ENCODE results near the gene ANTXR1.

The ANTXR1 gene

DNA sequence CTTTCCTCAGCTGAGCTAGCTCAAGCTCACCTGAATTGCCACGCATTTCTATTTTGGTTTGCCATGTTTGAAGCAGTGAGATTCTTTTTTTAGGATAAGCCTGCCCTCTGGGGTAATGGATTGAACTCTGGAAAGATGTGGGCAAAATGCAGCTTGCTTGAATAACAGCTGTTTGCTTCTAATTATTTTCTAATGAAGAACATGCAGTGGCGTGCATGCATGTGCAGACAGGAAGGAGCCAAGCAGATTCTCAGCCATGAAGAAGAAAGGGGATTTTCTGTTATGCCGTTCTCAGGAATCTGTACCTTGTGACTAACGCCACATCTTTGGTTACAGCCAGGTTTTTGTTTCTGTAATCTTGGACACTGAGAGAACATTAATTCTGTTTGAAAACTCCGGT is 171.2 kb downstream of the ANTXR1 start:
- no peaks in the 10 kb centered on the region for H3K36me3 Mint-ChIP-seq (ENCODE audit: low read depth)
- H3K27me3 Mint-ChIP-seq (ENCODE audit: low read depth): peaks cover 8% of the 10 kb centered on the region
- H3K9me3 Mint-ChIP-seq: no peaks in the 10 kb centered on the region
- H3K4me1 Mint-ChIP-seq (ENCODE audit: low read depth): no peaks in the 10 kb centered on the region
- no peak overlapping the region for H3K4me3 Mint-ChIP-seq
- DNase-seq (ENCODE audit: low spot score): no peak
- H3K27ac Mint-ChIP-seq: no peak overlapping the region

DNA sequence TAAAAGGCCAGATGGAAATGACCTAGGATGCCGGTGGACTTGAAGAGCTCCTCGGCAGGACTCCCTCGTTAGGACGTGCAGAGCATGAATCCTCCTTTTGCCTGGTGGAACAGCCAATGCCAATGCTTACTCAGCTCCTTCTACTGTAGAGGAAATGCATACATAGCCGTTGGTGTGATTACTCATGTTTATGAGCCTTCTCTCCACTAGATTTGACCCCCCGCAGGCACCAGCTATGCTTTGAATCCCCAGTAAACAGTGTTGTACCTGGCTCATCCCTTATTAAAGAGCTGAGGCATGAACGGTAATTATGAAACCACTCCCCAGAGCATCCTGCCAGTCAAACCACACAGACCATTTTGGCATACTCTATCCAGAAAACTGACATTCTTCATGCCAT is 172.8 kb downstream of the ANTXR1 start:
- Mint-ChIP-seq H3K27ac (no peak overlapping the region), H3K9me3 (no peaks in the 10 kb centered on the region), H3K4me1 (ENCODE audit: low read depth) (no peaks in the 10 kb centered on the region), H3K27me3 (ENCODE audit: low read depth) (peaks cover 18% of the 10 kb centered on the region), H3K36me3 (ENCODE audit: low read depth) (no peaks in the 10 kb centered on the region), H3K4me3 (no peak overlapping the region)
- DNase-seq (ENCODE audit: low spot score): no peak

DNA sequence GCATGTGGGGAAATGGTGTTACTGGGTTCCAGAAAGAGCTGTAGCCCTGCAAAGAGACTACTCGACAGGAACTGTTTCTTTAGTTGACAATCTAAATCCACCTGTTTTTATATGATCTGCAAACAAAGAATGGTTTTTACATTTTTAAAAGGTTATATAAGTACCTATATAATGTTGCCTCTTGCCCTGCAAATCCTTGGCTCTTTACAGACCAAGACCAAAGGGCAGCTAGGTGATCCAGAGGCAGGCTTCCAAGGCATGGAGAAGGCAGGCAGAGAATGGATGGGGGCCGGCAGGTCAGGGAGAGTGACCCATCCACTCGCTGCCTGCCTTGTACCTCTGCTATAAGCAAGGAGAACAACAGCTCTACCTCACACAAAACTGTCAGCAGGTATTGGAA is 173.6 kb downstream of the ANTXR1 start:
- Mint-ChIP-seq H3K36me3 (ENCODE audit: low read depth) (no peaks in the 10 kb centered on the region), H3K27me3 (ENCODE audit: low read depth) (peaks cover 19% of the 10 kb centered on the region), H3K4me3 (no peak overlapping the region), H3K4me1 (ENCODE audit: low read depth) (no peaks in the 10 kb centered on the region), H3K9me3 (no peaks in the 10 kb centered on the region), H3K27ac (no peak overlapping the region)
- no peak for DNase-seq (ENCODE audit: low spot score)

DNA sequence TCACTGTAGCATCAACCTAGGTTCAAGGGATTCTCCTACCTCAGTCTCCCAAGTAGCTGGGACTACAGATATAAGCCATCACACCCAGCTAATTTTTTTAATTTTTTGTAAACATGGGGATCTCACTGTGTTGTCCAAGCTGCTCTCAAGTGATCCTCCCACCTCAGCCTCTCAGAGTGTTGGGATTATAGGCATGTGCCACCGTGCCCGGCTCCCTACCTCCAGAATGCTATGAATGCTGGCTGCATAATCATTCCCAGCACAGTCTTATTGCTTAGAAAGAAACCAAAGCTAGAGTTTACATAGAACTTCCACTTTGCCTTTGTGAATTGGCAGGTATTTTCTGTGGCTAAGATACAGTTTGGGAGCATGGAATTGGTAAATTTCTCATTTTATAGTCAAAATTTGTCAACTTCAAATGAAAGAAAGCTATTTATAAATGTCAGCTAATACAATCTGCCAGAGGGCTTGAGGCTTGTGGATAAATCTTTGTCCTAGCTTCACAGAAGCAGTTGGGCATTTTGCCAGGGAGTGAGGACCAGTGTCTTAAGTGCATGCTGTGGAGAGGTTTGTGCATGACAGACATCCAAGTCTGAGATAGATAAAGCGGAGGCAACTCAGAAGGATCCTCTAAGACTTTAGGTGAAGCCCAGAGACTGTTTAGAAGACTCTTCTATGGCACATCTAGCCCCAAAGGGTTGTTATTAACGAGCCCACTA is 175.4 kb downstream of the ANTXR1 start:
- Mint-ChIP-seq H3K27me3 (ENCODE audit: low read depth) (peaks cover 24% of the 10 kb centered on the region), H3K27ac (no peak overlapping the region), H3K9me3 (no peaks in the 10 kb centered on the region), H3K4me1 (ENCODE audit: low read depth) (no peaks in the 10 kb centered on the region), H3K36me3 (ENCODE audit: low read depth) (no peaks in the 10 kb centered on the region), H3K4me3 (no peak overlapping the region)
- DNase-seq (ENCODE audit: low spot score): no peak

DNA sequence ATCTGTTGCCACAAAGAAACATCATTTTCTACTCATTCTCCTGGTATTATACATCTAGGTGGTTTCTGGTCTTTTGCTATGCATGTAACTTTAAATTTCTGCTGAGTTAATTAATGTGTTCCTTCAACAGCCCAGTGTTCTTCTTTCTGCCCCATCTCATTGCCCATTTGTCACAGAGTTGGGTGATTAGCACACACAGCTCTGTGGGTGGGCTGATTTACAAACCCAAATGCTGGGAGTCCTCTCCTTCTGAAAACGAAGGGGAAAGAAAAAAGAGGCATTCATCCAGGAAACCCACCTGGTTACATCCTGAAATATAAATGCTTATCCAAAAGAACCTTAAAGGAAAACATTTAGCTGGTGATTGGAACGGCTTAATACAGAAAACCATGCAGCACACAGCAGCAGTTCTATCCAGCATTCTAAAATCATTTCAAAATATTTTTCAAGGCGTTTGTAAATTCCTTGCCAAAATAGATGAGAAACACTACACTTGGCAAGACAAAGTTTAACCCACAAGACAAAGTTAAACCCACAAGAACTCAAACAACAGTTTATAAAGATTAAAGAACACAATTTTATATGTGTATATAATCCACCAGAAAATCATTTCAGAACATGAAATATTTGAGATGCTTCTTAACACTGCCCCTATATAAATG is 177.9 kb downstream of the ANTXR1 start:
- no peak for DNase-seq (ENCODE audit: low spot score)
- H3K27ac Mint-ChIP-seq: no peak overlapping the region
- H3K4me1 Mint-ChIP-seq (ENCODE audit: low read depth): no peaks in the 10 kb centered on the region
- H3K9me3 Mint-ChIP-seq: no peaks in the 10 kb centered on the region
- no peaks in the 10 kb centered on the region for H3K36me3 Mint-ChIP-seq (ENCODE audit: low read depth)
- H3K27me3 Mint-ChIP-seq (ENCODE audit: low read depth): peaks cover 26% of the 10 kb centered on the region
- no peak overlapping the region for H3K4me3 Mint-ChIP-seq

GRCh38 chr2:69191634-69192033 is 178.7 kb downstream of the ANTXR1 start:
- H3K9me3 Mint-ChIP-seq: no peaks in the 10 kb centered on the region
- H3K27me3 Mint-ChIP-seq (ENCODE audit: low read depth): peaks cover 26% of the 10 kb centered on the region
- no peak overlapping the region for H3K4me3 Mint-ChIP-seq
- no peak overlapping the region for H3K27ac Mint-ChIP-seq
- DNase-seq (ENCODE audit: low spot score): no peak
- no peaks in the 10 kb centered on the region for H3K36me3 Mint-ChIP-seq (ENCODE audit: low read depth)
- H3K4me1 Mint-ChIP-seq (ENCODE audit: low read depth): no peaks in the 10 kb centered on the region

GRCh38 chr2:69192176-69192945 is 179.4 kb downstream of the ANTXR1 start:
- Mint-ChIP-seq H3K36me3 (ENCODE audit: low read depth) (no peaks in the 10 kb centered on the region), H3K27me3 (ENCODE audit: low read depth) (peaks cover 26% of the 10 kb centered on the region), H3K9me3 (no peaks in the 10 kb centered on the region), H3K27ac (no peak overlapping the region), H3K4me1 (ENCODE audit: low read depth) (no peaks in the 10 kb centered on the region), H3K4me3 (no peak overlapping the region)
- DNase-seq (ENCODE audit: low spot score): no peak

- Mint-ChIP-seq H3K36me3 (ENCODE audit: low read depth) (no peaks in the 10 kb centered on the region), H3K9me3 (no peaks in the 10 kb centered on the region), H3K27me3 (ENCODE audit: low read depth) (peaks cover 12% of the 10 kb centered on the region), H3K27ac (no peak overlapping the region), H3K4me3 (no peak overlapping the region), H3K4me1 (ENCODE audit: low read depth) (no peaks in the 10 kb centered on the region)
- DNase-seq (ENCODE audit: low spot score): no peak
These were observed 182.7 kb downstream of the ANTXR1 start for GRCh38 chr2:69195706-69196105.

DNA sequence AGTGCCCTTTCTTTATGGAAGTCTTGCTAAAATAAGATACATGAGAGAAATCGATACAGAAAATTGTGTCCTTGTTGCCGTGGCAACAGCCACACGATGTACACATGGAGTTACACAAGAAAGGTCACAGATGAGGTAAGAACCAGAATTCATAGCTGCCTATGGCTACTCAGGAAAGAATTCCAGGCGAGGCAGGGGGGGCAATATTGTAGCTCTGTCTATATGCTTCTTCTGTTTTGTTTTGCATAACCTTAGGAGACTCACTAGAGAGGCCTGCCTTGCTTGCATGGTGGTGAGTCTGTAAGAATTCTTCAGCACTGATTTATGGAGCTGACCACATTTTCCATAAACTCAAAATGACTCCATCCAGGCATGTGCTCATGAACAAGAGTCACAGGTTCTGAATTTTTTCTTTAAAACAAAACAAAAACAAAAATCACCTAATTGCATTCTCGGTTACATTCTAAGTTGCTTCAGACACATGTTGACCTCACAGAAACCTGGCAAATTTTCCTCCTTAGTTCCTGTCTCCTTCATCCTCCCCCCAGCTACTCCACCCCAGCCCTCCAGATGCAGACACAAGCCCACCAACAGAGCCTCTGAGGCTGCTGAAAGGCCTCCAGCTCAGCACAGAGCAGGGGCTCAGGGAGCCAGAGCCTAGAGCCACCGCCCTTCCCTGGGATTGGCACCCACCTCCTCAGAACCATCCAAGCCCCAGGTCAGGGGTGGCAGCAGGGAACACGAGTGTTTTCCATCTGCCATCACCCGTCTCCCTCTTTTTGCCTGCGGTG is 183.5 kb downstream of the ANTXR1 start:
- no peak overlapping the region for H3K4me3 Mint-ChIP-seq
- no peaks in the 10 kb centered on the region for H3K36me3 Mint-ChIP-seq (ENCODE audit: low read depth)
- DNase-seq (ENCODE audit: low spot score): no peak
- H3K27ac Mint-ChIP-seq: no peak overlapping the region
- peaks cover 8% of the 10 kb centered on the region for H3K27me3 Mint-ChIP-seq (ENCODE audit: low read depth)
- H3K4me1 Mint-ChIP-seq (ENCODE audit: low read depth): no peaks in the 10 kb centered on the region
- no peaks in the 10 kb centered on the region for H3K9me3 Mint-ChIP-seq

GRCh38 chr2:69200107-69200520 is 187.1 kb downstream of the ANTXR1 start:
- DNase-seq (ENCODE audit: low spot score): no peak
- H3K9me3 Mint-ChIP-seq: no peaks in the 10 kb centered on the region
- no peaks in the 10 kb centered on the region for H3K36me3 Mint-ChIP-seq (ENCODE audit: low read depth)
- H3K4me1 Mint-ChIP-seq (ENCODE audit: low read depth): no peaks in the 10 kb centered on the region
- H3K27ac Mint-ChIP-seq: no peak overlapping the region
- H3K4me3 Mint-ChIP-seq: no peak overlapping the region
- H3K27me3 Mint-ChIP-seq (ENCODE audit: low read depth): peaks cover 3% of the 10 kb centered on the region

DNA sequence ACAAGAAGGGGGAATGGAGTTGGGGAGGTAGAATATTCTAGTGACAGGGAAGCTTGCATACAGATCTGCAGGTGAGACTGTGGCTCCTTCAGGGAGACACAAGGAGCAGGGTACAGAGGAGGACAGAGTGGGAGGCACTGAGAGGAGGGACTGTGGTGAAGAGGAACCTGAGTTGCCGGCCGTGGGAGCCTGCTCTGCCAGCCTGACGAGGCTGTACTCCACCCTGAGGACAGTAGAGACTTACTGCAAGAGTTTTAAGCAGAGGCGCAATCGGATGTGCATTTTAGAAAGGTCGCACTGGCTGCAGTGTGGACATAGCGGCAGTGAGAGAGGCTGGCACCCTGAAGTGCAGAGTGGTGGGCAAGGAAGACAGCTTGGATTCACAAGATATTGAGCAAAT is 188.3 kb downstream of the ANTXR1 start:
- no peaks in the 10 kb centered on the region for H3K9me3 Mint-ChIP-seq
- DNase-seq (ENCODE audit: low spot score): no peak
- H3K4me1 Mint-ChIP-seq (ENCODE audit: low read depth): no peaks in the 10 kb centered on the region

DNA sequence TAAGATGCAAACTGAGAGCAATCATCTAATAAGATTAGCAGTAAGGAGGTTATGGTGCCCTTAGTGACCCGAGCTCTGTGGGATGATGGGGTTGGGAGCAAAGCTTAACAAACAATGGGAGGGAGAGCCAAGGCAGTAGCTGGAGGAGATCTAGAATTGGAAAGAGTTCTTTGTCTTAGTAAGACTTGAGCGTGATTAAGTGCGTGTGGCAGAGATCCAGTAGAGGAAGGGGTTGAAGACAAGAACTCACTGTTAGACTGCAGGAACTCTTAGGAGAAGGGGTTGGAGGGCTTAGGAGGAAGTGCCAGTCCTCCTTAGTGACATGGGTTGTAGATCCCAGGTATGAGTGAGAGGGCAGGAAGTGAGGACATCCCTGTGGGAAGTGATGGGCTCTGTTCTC is 189.3 kb downstream of the ANTXR1 start:
- H3K27me3 Mint-ChIP-seq (ENCODE audit: low read depth): peaks cover 3% of the 10 kb centered on the region
- no peak for DNase-seq (ENCODE audit: low spot score)
- H3K4me1 Mint-ChIP-seq (ENCODE audit: low read depth): no peaks in the 10 kb centered on the region
- no peak overlapping the region for H3K27ac Mint-ChIP-seq
- no peak overlapping the region for H3K4me3 Mint-ChIP-seq
- no peaks in the 10 kb centered on the region for H3K36me3 Mint-ChIP-seq (ENCODE audit: low read depth)
- H3K9me3 Mint-ChIP-seq: no peaks in the 10 kb centered on the region

More for the DNA sequence above, 188.3 kb downstream of the ANTXR1 start:
- no peak overlapping the region for H3K27ac Mint-ChIP-seq
- no peak overlapping the region for H3K4me3 Mint-ChIP-seq
- H3K27me3 Mint-ChIP-seq (ENCODE audit: low read depth): peaks cover 3% of the 10 kb centered on the region
- no peaks in the 10 kb centered on the region for H3K36me3 Mint-ChIP-seq (ENCODE audit: low read depth)

DNA sequence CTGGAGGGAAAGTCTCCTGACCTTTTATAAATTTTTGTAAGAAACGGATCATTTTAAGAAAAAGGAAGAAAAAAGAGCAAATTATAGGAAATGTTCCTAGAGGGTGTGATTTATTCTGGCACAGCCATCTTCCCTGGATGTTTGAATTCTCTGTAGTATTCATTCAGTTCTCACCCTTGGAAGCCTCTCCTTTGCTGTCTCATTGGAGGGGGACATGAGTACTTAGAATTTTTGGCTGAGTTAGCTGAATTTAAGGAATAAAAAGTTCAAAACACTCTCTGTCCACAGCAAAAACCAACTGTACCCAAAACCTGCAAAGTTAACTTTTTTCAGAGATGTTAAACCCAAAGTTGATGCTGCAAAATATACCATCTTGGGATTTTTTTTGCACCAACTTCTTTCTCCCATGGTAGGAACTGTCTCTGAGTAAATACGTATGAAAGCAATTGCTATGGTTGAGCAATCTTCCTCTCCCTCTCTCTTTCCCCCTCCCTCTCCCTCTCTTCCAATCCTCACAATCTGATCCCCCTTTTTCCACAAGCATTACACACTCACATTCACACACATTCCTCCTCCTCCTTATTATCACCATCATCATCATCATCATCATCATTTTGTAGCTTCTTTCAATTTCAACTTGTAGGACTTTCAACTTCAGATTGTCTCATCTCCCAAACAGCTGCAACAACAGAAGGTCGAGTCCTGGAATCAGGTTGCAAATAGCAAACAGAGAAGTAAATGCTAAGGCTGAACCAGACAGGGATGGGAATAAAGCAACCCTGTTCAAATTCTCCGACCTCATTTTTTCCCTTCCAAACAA is 190.4 kb downstream of the ANTXR1 start:
- DNase-seq (ENCODE audit: low spot score): no peak
- no peaks in the 10 kb centered on the region for H3K36me3 Mint-ChIP-seq (ENCODE audit: low read depth)
- no peaks in the 10 kb centered on the region for H3K4me1 Mint-ChIP-seq (ENCODE audit: low read depth)
- H3K4me3 Mint-ChIP-seq: no peak overlapping the region
- peaks cover 5% of the 10 kb centered on the region for H3K27me3 Mint-ChIP-seq (ENCODE audit: low read depth)
- no peaks in the 10 kb centered on the region for H3K9me3 Mint-ChIP-seq
- H3K27ac Mint-ChIP-seq: no peak overlapping the region
